GM21360 (cell line): Measurements from ENCODE around the gene TXNL4A.

Source experiments
- ATAC-seq: cut with Tn5 transposase; IDR thresholded peaks from one replicate; pipeline ENCODE4 v1.9.1; 2021; ENCODE audit warnings: mild to moderate bottlenecking, moderate library complexity; ENCODE audit not compliant: unreplicated experiment

Gene TXNL4A

GRCh38 chr18:79936641-79937040, 51.7 kb downstream of the TXNL4A start:
- ATAC-seq = no peak

GRCh38 chr18:79935925-79936324, 52.4 kb downstream of the TXNL4A start:
- ATAC-seq = no peak

- ATAC-seq = no peak
Observed at GRCh38 chr18:79935499-79935898, 52.9 kb downstream of the TXNL4A start.

GRCh38 chr18:79935098-79935480, 53.3 kb downstream of the TXNL4A start:
- ATAC-seq = no peak

GRCh38 chr18:79934311-79935097, 53.9 kb downstream of the TXNL4A start:
- no peak for ATAC-seq

GRCh38 chr18:79933765-79934164, 54.6 kb downstream of the TXNL4A start:
- ATAC-seq = no peak

GRCh38 chr18:79932907-79933306, 55.5 kb downstream of the TXNL4A start:
- ATAC-seq = no peak

- no peak for ATAC-seq
Observed at GRCh38 chr18:79931475-79931874, 56.9 kb downstream of the TXNL4A start.

GRCh38 chr18:79930020-79930642, 58.2 kb downstream of the TXNL4A start:
- ATAC-seq = no peak

GRCh38 chr18:79928563-79928960, 59.8 kb downstream of the TXNL4A start:
- no peak for ATAC-seq

GRCh38 chr18:79927607-79928562, 60.5 kb downstream of the TXNL4A start:
- ATAC-seq = no peak

- ATAC-seq = no peak
Observed at GRCh38 chr18:79926715-79927606, 61.4 kb downstream of the TXNL4A start.

- no peak for ATAC-seq
Observed at GRCh38 chr18:79926306-79926705, 62.1 kb downstream of the TXNL4A start.

- no peak for ATAC-seq
Observed at GRCh38 chr18:79924814-79925731, 63.3 kb downstream of the TXNL4A start.

GRCh38 chr18:79923896-79924585, 64.3 kb downstream of the TXNL4A start:
- no peak for ATAC-seq

GRCh38 chr18:79922971-79923411, 65.4 kb downstream of the TXNL4A start:
- no peak for ATAC-seq

GRCh38 chr18:79921984-79922965, 66.1 kb downstream of the TXNL4A start:
- ATAC-seq = no peak
